ENCODE measurements around the gene BCAR3.

DNA sequence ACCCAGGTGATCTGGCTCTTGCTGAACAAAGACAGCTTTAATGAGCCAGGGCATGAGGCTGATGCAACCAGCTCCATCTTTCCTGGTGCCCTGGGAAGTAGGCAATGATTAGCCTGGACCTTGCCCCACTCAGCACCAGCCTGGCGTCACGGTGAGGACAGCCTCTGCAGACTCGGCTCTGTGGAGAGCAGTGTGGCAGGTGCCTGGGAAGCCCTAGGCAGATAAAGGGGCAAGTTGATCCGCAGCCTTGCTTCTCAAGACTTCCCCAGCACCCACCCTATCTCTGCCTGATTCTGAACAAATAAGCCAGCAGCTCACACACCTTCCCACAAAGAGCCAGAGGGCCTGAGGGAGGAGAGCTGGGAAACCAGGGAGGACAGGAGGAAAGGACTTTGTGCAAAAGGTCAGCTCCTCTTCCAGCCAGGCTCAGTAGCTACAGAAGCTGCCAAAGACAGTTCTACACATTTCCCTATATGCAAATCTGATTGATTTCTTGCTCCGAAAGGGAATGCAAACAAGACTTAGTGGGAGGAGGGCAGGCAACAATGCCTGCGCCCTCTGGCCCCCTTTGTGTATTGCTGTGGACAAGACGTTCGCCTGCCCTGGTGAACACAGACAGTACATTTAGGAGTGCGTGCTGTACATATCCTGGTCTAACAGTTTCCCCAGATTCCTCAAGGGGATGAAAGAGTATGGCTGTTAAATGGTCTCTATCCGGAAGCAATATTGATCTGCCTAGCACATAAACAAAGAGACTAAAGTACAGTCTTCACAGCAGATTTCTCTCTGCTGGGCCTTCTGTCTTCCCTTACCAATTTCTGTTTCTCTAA is 63.8 kb downstream of the BCAR3 start:
- TF ChIP-seq, protein P1, sequence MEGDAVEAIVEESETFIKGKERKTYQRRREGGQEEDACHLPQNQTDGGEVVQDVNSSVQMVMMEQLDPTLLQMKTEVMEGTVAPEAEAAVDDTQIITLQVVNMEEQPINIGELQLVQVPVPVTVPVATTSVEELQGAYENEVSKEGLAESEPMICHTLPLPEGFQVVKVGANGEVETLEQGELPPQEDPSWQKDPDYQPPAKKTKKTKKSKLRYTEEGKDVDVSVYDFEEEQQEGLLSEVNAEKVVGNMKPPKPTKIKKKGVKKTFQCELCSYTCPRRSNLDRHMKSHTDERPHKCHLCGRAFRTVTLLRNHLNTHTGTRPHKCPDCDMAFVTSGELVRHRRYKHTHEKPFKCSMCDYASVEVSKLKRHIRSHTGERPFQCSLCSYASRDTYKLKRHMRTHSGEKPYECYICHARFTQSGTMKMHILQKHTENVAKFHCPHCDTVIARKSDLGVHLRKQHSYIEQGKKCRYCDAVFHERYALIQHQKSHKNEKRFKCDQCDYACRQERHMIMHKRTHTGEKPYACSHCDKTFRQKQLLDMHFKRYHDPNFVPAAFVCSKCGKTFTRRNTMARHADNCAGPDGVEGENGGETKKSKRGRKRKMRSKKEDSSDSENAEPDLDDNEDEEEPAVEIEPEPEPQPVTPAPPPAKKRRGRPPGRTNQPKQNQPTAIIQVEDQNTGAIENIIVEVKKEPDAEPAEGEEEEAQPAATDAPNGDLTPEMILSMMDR (IDR thresholded peaks at IDR 0.05): no peak
- TF ChIP-seq POLR2A (IDR thresholded peaks at IDR 0.05): no peak
